ENCODE results near the gene GNB4.

DNA sequence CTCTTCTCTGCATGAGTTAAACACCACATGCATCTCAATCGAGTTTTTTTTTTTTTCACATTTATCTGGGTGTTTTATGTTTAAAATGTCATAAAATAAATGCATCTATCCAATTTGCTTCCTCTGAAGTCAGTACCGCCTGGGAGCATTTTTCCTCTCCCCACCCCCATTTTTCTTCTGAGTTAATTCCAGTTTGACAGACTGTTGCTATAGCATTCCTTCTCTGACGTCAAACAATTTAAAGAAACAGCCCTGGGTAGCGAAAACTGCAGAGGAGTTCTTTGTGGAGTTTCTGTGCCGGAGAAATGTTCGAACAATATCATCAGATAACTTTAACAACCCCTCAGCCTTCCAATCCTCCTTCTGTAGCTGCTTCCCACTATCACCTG is 900 bp upstream of the GNB4 start:
- TF ChIP-seq, protein P1, sequence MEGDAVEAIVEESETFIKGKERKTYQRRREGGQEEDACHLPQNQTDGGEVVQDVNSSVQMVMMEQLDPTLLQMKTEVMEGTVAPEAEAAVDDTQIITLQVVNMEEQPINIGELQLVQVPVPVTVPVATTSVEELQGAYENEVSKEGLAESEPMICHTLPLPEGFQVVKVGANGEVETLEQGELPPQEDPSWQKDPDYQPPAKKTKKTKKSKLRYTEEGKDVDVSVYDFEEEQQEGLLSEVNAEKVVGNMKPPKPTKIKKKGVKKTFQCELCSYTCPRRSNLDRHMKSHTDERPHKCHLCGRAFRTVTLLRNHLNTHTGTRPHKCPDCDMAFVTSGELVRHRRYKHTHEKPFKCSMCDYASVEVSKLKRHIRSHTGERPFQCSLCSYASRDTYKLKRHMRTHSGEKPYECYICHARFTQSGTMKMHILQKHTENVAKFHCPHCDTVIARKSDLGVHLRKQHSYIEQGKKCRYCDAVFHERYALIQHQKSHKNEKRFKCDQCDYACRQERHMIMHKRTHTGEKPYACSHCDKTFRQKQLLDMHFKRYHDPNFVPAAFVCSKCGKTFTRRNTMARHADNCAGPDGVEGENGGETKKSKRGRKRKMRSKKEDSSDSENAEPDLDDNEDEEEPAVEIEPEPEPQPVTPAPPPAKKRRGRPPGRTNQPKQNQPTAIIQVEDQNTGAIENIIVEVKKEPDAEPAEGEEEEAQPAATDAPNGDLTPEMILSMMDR (IDR thresholded peaks at IDR 0.05) = no peak
- TF ChIP-seq POLR2A (IDR thresholded peaks at IDR 0.05) = no peak

Measured in esophagus squamous epithelium (tissue), 4 donors.